HG03439 (cell line): ENCODE data around the gene MYO1F.
"Not testable (repeated sequence)": the region's sequence is repeated elsewhere in the genome, so short reads cannot be mapped to it uniquely, and the experiment has no call there.

Source experiments
- ATAC-seq: cut with Tn5 transposase; IDR thresholded peaks from one replicate; pipeline ENCODE4 v1.9.1; 2021; ENCODE audit warnings: mild to moderate bottlenecking, moderate library complexity; ENCODE audit not compliant: unreplicated experiment

MYO1F gene

DNA sequence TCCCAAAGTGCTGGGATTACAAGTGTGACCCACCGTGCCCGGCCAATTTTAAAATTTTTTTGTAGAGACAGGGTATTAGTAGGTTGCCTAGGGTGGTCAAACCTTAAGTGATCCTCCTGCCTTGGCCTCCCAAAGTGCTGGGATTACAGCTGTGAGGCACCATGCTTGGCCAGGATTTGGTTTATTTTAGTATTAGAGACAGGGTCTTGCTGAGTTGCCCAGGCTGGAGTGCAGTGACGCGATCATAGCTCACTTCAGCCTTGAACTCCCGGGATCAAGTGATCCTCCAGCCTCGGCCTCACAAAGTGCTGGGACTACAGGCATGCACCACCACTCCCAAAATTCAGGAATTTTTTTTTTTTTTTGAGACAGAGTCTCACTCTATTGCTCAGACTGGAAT lies 57.9 kb downstream of the MYO1F start:
- ATAC-seq = no peak

DNA sequence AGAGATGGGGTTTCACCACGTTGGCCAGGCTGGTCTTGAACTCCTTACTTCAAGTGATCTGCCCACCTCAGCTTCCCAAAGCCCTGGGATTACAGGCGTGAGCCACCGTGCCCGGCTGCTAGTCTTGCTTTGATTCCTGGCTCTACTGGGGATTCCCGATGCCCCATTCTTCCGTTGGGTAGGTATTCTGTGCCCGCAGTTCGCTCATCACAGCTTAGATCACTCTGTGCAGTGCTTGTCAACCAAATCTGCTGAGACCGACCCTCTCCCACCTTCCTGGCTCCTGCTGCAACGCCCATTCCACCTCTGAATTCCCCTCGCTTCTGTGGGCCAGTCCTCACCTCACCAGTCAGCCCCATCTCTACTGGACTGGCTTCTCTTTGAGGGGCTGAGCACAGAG lies 58.7 kb downstream of the MYO1F start:
- ATAC-seq = no peak

DNA sequence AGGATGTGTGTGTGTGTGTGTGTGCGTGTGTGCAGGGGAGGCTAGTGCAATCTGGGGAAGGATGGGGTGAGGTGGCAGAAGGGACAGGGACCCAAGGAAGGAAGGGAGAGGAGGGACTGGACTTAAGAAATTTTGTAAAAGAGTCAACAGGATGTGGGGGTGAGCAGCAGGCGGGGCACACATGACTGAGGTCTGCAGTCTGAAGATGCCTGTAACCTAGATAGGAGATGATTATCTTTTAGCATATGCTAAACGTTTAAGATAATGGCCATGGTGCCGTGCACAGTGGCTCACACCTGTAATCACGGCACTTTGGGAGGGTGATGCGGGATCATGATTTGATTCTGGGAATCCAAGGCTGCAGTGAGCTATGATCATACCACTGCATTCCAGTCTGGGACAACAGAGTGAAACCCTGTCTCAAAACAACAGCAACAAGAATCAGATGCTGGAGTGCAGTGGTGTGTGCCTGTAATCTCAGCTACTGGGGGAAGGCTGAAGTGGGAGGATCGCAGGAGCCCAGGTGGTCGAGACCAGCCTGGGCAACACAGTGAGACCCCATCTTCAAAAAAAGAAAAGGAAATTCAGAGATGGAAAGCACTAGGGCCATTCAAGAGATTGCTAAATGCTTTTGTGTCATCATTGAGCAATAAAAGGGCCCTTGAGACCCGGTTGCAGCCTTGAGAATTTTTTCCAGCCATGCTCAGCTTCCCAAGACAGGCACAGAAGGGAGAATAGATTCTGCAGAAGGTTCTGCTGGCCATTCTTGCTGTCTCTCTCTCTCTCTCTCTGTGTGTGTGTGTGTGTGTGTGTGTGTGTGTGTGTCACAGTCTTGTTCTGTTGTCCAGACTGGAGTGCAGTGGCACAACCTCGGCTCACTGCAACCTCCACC lies 59.4 kb downstream of the MYO1F start:
- no peak for ATAC-seq

DNA sequence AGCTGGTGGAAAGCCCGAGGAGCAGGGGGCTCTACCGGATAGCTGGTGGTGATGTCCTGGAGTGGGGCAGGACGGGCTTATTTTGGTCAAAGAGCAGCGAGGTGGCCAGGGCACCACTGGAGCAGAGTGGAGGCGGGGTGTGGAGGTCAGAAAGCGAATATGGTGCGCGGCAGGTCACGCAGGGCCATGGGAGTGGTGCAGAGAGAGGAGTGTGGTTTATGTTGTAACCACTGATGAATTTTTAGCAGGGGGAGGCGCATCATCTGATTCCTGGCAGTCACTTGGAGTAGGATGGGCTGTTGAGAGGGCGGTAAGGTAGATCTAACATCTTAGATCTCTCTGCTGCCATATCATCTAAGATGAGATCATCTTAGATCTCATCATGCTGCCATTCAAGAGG lies 61.9 kb downstream of the MYO1F start:
- ATAC-seq = no peak

DNA sequence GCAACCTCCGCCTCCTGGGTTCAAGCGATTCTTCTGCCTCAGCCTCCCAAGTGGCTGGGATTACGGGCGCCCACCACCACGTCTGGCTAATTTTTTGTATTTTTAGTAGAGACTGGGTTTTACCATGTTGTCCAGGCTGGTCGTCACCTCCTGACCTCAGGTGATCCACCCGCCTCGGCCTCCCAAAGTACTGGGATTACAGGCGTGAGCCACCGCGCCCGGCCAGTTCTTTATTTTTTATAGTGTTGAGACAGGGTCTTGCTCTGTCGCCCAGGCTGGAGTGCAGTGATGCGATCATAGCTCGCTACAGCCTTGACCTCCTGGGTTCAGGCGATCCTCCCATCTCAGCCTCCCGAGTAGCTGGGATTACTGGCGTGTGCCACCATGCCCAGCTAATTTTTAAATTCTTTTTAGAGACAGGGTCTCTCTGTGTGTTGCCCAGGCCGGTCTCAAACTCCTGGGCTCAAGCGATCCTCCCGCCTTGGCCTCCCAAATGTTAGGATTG lies 62.7 kb downstream of the MYO1F start:
- not testable (repeated sequence) for ATAC-seq

DNA sequence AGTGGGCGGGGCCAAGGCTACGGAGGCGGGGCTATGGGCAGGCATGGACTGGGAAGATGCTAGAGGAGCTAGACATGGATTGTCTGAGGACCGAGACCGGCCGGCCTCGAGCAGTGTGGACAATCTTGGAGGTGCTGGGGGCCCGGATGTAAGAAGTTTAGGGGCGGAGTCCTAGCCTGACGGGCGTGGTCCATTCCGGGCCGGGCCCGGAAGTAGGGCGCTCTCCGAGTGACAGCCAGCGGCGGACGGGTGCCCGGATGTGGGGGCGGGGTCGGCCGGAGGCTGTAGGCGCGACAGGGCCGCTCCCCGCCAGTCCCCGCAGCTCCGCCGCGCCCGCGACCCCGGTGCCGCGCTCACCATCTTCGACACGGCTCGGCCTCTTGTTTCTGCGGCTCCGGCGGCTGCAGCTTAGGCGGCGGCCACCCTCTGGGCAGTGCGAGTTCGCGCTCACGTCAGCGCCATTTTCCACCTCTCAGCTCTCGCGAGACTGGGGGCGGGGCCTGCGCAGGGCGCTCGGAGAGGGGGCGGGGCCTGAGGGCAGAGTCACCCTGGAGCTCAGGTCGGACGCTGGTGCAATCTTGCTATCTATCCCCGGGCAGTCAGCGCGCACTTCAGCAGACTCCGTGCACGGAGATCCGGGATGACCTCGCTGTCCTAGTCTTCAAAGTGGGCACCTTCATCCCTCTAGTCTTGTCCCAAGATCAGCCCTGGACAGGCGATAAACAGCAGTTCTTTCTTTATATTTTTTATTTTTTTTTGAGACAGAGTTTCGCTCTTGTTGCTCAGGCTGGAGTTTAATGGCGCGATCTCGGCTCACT lies 63.3 kb downstream of the MYO1F start, which contains the start of gene ZNF414:
TSS of gene ZNF414 (minus strand) at position 481 of the 818 bp plus-strand sequence. CDS start at position 360, 121 bp downstream.
- ATAC-seq = peak; percentile 90

DNA sequence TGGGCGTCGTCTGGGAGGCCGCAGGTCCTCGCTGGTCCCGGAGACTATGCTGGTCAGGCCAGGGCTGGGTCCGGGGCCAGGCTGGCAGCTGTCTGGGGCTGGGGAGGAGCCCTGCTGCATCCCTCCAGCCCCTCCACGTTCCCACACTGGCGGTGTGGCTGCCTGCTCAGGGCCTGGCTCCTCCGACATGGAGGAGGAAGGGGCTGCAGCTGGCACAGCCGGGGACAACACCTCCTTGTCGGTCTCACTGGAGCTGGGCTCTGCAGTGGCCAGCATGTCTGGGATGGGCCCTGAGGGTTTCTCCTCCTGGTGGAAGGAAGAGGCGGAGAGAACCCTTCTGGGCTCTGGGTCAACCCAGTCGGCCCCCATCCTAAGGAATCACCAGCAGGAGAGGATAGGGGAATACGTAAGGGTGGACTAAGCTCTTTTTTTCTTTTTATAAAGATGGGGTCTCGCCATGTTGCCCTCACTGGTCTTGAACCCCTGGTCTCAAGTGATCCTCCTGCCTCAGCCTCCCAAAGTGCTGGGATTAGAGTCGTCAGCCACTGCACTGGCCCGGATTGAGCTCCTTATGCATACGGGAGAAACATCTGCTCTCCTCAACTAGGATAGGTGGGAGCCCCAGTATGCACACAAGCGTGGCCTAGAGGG lies 64.1 kb downstream of the MYO1F start:
- no peak for ATAC-seq

DNA sequence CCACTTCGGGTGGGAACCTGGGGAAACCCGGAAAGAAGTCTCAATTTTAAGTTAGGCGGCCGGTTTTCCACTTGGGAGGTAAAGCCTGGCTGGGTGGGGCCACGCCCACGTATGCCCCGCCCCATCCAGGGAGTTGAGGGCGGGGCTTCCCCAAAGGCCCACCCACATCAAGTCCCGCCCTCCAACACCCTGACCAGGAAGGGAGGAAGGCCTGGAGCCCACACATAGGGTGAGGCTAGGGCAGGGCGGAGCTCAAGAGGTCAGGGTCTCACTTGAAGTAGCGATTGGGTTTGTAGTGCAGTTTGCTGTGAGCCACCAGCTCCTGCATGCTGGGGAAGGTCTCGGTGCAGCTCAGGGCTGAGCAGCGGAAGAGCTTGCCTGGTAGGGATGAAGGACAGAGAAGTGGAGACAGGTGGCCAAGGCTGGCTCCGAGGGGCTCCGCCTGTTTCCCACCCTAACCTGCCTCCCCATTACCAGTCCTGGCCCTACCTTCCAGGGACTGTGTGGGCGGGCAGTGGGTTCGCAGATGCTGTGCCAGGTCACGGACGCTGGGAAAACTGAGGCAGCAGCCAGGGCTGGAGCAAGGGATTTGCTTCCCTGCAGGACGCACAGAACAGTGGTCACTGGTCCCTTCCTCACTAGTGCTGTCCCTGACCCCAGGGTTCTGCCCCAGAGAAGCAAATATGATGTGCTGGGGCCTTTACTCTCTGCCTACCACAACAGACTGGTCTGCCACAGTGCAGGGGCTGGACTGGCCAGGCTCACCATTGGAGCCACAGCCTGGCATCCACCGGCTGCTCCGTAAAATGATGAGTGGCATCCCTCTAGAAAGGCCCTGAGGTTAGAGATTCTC lies 64.9 kb downstream of the MYO1F start:
- ATAC-seq = no peak

DNA sequence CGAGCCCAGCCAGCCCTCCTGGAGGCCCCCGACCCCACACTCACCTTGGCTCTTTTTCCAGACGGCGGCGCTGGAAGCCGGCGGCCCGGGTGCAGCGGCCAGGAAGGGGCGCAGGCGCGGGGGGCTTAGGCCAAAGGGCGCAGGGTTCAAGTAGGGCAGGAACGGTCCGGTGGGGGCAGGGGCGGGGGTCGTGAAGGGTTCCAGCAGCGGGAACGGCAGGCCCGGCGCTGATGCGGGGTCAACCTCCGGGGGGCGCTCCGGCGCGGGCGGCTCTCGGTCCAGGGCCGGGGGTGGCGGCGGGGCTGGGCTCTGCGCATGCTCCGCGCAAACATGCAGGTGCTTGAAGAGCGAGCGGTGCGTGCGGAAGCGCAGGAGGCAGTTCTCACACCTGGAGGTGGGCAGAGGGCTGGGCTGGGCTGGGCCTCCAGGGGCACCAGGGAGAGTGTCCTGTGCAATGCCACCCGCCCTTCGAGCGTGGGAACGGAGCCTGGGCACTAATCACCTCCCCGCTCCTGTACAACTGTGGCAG lies 65.6 kb downstream of the MYO1F start:
- ATAC-seq = no peak

DNA sequence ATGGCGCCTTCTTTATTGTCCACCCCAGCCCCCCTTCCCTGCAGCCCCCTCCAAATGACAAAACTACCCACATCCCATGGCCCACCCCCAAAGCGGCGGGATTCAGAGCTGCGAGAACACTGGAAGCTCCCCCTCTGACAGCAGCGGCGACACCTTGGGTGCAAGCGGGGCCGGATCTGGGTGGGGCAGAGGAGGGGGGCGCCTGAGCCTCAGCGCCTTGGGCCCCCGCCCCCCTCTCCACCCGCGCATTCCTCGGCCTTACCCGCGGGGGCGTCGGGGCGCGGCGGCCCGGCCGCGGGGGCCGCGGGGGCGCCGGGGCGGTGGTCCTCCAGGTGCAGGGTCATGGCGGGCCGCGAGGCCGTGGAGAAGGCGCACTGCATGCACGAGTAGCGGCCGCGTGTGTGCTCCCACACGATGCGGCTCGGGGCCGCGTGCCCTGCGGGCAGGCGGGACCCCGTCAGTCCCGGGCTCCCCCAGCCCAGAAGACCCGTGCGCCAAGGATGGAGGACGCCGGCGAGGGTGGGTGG lies 66.6 kb downstream of the MYO1F start:
- ATAC-seq = no peak

DNA sequence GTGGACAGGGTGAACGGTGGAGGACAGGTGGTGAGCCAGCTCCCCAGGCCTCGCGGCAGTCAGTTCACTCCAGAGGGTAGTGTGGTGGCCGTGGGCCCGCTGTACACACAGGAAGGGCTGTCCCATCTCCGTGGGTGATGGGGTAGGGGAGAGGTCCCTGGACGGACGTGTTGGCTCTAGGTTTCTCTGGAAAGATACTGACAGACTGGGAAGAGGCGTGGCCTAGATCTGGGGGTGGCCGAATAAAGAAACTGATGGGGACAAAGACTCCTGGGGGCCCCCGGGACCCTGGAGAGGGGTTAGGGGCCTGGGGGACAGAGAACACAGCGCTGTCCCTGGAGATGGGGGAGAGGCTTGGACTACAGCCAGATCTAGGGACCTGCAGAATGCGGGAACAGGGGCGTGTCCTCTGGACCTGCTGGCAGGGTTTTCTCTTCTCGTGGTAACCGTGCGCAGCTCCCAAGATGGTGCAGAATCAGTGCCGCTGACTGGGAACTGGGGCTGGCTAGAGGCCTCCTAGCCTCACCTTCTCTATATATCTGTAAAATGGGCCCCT lies 70.8 kb downstream of the MYO1F start:
- ATAC-seq = no peak

DNA sequence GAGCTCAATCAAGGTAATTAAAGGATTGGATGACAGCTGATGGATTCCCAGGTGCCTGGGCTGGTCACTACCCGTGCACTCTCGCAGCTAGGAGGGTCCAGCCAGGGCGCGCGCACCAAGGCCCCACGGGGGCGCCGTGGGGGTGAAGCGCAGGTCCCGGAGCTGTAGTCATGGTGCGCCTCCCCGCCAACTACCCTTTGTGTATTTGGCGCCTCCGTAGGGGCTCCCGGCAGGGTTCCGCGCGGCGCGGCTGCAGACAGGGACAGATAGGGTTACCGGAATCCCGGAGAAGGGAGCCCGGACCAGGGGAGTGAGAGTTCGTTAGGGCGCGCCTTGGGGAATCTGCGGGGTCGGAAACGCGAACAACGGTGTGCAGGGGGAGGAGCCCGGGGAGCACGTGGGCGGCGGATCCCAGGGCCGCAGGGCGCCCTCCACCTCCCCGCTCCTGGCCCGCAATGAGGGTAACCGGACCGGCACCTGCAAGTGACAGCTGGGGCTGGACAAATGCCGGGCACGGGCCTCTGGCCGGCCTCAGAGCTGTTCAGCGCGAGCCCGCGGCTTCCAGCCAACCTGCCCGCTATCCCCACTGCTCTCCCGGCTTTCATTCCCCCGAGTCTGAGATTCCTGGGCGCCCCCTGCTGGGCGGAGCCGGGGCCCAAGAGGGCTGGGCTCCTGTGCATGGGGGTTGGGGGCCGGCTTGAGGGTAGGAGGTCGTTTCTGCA lies 71.4 kb downstream of the MYO1F start:
- ATAC-seq = no peak

DNA sequence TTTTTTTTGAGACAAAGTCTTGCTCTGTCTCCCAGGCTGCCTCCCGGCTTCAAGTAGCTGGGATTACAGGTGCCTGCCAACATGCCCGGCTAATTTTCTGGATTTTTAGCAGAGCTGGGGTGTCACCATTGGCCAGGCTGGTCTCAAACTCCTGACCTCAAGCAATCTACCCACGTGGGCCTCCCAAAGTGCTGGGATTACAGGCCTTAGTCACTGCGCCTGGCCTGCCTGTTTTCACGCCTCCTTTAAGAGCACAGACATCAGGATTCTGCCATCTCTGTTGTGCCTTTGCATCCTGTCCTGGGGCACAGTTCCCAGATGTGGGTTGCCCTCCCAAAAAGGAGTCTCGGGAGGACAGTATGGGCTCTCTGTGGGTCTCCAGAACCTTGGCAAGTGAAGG lies 72.3 kb downstream of the MYO1F start:
- no peak for ATAC-seq

DNA sequence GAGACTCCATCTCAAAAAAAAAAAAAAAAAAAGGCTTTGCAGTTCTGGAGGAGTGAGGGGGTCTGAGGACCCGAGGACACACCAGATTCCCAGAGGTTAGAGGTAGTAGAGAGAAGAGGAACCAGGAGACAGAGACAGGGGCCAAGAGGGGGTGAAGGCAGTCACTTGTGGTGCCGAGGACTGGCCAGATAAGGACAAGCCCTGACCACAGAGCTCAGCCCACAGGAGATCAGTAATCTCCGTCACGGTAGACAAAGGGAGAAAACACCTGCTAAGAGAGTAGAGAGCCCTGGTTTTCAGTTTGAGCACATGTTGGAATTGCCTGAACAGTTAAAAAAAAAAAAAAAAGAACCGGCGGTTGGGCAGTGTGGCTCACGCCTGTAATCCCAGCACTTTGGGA lies 73.1 kb downstream of the MYO1F start:
- ATAC-seq = no peak

DNA sequence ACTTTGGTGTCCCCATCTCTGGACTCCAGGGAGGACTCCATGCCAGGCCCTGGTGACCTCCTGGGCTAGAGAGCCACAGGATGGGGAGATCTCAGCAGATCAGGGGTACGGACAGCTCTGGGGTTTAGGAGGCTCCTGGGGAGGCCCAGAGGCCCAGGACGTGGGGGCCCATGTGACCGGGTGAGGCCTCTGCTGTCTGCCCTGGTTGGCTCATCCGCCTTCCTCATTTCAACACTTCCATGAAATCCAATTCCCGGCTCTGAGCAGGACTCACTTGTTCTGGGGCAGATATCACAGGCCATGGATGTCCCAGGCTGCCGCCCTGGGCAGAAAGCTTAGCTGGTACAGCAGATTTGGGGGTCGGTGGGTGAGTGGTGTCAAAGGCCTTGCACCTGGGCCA lies 73.7 kb downstream of the MYO1F start:
- no peak for ATAC-seq

DNA sequence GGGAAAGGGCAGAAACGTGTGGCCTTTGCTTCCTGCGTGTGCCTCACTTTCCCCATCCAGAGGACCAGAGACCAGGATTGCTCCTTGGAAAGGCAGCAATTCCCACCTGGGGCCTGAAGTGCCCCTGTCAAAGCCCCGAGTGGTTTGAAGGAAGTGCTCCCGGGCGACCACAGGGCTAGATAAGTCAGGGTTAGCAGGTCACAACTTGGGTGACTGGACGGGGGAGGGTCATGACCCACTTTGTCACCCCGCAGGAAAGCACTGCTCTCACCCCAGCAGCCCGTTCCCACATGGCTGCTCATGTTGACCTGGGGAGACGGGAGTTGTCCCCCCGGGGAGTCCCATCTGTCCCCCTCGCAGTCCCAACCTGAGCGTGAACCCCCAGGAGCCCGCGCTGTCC lies 75.3 kb downstream of the MYO1F start:
- no peak for ATAC-seq

DNA sequence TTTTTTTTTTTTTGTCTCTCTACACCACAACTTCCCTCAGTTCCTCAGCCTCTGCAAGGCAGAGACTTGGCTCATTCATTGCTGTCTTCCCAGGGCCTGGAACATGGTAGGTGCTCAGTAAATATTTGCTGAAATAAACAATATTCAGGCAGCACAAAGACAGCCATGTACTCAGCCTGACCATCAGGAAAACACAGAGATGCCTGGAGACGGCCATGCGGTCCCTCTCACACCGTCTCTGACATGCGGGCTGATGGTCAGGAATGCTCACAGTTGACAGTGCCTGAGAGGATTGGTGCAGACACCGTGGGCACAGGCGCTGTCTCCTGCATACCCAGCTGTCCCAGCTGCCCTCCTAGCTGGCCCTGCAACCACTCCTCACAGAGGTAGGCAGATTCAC lies 75.7 kb downstream of the MYO1F start:
- ATAC-seq = no peak

DNA sequence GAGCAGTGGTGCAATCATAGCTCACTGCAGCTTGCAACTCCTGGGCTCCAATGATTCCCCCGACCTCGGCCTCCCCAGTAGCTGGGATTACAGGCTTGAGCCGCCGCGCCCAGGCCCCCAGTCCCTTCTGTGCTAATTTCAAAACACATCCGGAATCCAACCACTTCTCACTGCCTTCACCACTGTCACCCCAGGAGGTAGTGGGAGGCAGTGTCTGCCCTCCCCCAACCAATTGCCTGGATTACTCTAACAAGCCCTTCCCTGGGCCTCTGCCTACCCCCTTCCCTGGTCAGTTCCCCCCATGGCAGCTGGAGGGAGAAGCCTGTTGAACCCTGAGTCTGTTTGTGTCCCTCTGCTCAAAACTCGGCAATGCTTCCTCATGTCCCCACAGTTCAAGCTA lies 77.1 kb downstream of the MYO1F start:
- ATAC-seq = no peak
